Measurements from ENCODE around the gene THAP8.

GRCh38 chr19:36006955-36007354, 47.1 kb downstream of the THAP8 start:
- TF ChIP-seq CTCF (conservative IDR thresholded peaks at IDR 0.05 in 1 of 2, IDR thresholded peaks at IDR 0.05 in 1 of 2; ENCODE audit: extremely low read depth in 1 of 2, insufficient read depth in 1 of 2, low read depth in 1 of 2, low read length in 2 of 2) (no peak), EZH2 (IDR thresholded peaks at IDR 0.05; ENCODE audit: borderline replicate concordance, low read length) (no peak)

Measured in mammary epithelial cell (primary cell).